Smooth muscle cell of bladder (primary cell): Measurements from ENCODE around the gene PTER. TPM values are rescaled to one million over a fixed set of nuclear protein-coding genes. Genes with fewer than 3 reads are reported as not detected.

ENCODE experiments used
- total RNA-seq: library from RNA; depleted of rRNA; stranded (reverse); fragments of >200 nt; gene quantifications from 2 replicates; pipeline ENCODE4 v1.2.3, GENCODE V29; 2014

The PTER gene, protein sequence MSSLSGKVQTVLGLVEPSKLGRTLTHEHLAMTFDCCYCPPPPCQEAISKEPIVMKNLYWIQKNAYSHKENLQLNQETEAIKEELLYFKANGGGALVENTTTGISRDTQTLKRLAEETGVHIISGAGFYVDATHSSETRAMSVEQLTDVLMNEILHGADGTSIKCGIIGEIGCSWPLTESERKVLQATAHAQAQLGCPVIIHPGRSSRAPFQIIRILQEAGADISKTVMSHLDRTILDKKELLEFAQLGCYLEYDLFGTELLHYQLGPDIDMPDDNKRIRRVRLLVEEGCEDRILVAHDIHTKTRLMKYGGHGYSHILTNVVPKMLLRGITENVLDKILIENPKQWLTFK
- 13.8 and 15.3 TPM in 2 replicates for total RNA-seq

DNA sequence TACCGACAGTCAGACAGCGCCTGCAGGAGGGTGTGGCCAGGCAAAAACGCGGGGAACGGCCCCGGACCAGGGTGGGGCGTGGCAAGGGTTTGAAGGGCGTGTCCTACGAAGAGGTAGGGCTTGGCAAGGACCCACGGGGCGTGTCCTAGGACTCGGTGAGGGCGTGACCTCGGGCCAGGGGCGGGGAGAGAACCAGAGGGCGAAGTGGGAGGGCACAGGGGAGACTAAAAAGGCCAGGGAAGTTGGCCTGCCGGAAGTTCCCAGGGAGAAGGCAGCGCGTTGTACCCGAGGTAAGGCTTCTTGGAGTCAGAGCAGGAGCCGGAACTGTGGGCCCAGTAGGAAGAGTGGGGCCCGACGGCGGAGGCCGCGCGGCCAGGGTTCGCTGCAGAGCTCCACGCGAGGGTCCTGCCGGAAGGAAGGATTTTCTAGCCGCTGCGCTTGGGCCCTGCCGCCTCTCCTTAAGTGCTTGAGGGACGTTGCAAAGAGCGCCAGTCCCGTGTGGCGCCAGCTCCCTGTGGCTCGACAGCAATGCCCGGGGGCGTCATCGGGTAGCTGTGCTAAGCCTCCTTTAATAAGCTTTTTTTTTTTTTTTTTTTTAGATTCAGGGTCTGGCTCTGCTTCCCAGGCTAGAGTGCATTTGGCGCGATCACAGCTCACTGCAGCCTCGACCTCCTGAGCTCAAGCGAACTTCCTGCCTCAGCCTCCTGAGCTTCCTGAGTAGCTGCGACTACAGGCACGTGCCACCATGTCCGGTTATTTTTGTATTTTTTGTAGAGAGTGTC, at the start of gene PTER:
Gene PTER (plus strand): TSS at position 253 of the 782 bp plus-strand sequence. CDS start 47,375 bp downstream, outside the sequence.

DNA sequence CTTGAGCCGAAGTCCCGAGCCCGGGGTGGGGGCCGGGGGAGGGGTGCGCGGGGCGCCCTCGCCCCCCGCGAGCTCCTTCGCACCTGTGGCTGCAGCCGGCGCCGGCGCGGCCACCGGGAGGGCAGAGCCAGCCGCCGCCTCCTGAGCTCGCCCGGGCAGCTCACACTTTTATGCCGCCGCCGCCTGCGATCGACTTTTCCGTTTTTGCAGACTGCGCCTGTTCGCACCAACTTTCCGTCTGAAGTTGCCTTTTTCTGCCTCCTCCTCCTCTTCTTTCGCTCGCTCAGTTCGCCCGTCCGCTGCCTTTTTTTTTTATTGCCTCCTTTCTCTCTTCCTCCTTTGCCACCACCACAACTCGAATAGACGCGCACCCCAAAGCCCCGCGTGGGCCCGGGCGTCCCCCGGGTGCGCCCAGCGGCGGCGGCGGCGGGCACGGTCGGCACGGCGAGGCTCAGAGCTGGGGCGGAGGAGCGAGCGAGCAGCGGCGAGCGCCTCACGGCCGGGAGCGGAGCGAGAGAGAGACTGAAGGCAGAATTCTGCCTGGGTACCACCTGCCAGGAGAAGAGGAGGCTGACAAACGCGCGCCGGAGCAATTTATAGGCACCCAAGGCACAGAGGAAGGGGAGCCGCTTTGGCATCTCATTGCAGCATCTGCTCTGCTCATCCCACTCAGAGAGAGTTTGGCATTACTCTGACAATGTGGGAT, 84.7 kb downstream of the PTER start, which contains the start of gene C1QL3:
Gene C1QL3 (minus strand): TSS at position 569 of the 706 bp plus-strand sequence. CDS start 814 bp downstream, outside the sequence.

Other genes with a start within 250 kb of the PTER start
- under 0.01 TPM in 2 replicates for gene C1QL3, start 84.9 kb downstream of the PTER start, total RNA-seq